ENCODE data around the gene TEAD4.

TEAD4 gene

DNA sequence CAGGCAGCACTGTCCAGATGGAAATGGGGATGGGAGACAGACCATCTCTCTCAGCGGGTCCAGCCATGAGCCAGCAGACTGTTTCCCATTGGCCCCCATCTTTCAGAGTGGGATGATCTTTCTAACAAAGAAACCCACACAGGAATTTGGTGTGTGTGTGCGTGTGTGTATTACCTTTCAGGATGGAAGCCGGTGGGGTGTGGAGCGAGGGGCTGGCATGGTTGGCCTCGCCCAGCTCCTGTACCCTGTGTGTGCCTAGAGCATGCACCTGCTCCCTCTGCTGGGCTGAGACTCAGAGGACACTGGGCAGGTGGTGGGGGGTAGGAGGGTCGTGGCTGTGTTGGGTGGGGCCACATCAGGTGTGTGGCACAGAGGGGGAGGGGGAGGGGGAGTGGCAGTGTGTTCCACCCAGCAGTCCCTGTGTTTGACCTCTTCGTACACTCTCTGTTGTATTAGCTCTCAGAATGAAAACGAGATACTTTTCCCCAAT lies 85.0 kb downstream of the TEAD4 start:
- no peaks in the 10 kb centered on the region for H3K4me1 ChIP-seq (ENCODE audit: insufficient read depth, low read length)
- H3K27me3 ChIP-seq (ENCODE audit: insufficient read depth, low read length, poor library complexity) = no peaks in the 10 kb centered on the region
- H3K9me3 ChIP-seq (ENCODE audit: insufficient read depth, low read length, severe bottlenecking) = no peaks in the 10 kb centered on the region
- H3K4me3 ChIP-seq (ENCODE audit: low read depth in 1 of 2, low read length in 2 of 2) = no peak overlapping the region
- no peak overlapping the region for H2AFZ ChIP-seq (ENCODE audit: low read depth, low read length)
- H3K79me2 ChIP-seq (ENCODE audit: insufficient read depth, low read length) = no peaks in the 10 kb centered on the region
- ATAC-seq (ENCODE audit: insufficient read depth, low read depth) (no peak), DNase-seq (no peak)
- TF ChIP-seq, protein P1, sequence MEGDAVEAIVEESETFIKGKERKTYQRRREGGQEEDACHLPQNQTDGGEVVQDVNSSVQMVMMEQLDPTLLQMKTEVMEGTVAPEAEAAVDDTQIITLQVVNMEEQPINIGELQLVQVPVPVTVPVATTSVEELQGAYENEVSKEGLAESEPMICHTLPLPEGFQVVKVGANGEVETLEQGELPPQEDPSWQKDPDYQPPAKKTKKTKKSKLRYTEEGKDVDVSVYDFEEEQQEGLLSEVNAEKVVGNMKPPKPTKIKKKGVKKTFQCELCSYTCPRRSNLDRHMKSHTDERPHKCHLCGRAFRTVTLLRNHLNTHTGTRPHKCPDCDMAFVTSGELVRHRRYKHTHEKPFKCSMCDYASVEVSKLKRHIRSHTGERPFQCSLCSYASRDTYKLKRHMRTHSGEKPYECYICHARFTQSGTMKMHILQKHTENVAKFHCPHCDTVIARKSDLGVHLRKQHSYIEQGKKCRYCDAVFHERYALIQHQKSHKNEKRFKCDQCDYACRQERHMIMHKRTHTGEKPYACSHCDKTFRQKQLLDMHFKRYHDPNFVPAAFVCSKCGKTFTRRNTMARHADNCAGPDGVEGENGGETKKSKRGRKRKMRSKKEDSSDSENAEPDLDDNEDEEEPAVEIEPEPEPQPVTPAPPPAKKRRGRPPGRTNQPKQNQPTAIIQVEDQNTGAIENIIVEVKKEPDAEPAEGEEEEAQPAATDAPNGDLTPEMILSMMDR (IDR thresholded peaks at IDR 0.05; ENCODE audit: borderline replicate concordance, extremely low read depth, low read length, poor library complexity, severe bottlenecking) = no peak
- no peak for TF ChIP-seq EZH2 (IDR thresholded peaks at IDR 0.05; ENCODE audit: borderline replicate concordance, low read depth, low read length, severe bottlenecking)
- H3K9ac ChIP-seq (ENCODE audit: low read depth, low read length) = no peak overlapping the region
- H3K36me3 ChIP-seq (ENCODE audit: insufficient read depth, low read length) = no peaks in the 10 kb centered on the region
- H3K27ac ChIP-seq (ENCODE audit: low read length) = no peak overlapping the region
- peaks cover 10% of the 10 kb centered on the region; the same call in 1 of the 2 replicates for H4K20me1 ChIP-seq (ENCODE audit: insufficient read depth, low read length)
- H3K4me2 ChIP-seq (ENCODE audit: insufficient read depth, low read length) = no peak overlapping the region

DNA sequence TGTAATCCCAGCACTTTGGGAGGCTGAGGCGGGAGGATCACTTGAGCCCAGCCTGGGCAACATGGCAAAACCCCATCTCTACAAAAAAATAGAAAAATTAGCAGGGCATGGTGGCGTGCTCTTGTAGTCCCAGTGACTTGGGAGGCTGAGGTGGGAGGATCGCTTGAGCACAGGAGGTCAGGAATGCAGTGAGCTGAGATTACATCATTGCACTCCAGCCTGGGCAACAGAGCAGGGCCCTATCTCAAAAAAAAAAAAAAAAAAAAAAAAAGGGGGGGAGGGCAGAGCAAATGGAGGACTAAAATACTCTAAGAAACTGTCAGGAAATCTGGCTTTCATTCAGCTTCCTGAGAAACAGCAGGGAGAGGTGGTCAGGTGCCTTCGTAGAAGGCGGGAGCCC lies 86.3 kb downstream of the TEAD4 start:
- Histone ChIP-seq H3K9ac (ENCODE audit: low read depth, low read length) (no peak overlapping the region), H3K36me3 (ENCODE audit: insufficient read depth, low read length) (no peaks in the 10 kb centered on the region), H3K4me1 (ENCODE audit: insufficient read depth, low read length) (no peaks in the 10 kb centered on the region), H2AFZ (ENCODE audit: low read depth, low read length) (no peak overlapping the region), H3K27me3 (ENCODE audit: insufficient read depth, low read length, poor library complexity) (peaks cover 7% of the 10 kb centered on the region), H3K4me3 (ENCODE audit: low read depth in 1 of 2, low read length in 2 of 2) (no peak overlapping the region), H4K20me1 (ENCODE audit: insufficient read depth, low read length) (peaks cover 9% of the 10 kb centered on the region; the same call in 1 of the 2 replicates), H3K4me2 (ENCODE audit: insufficient read depth, low read length) (no peak overlapping the region), H3K79me2 (ENCODE audit: insufficient read depth, low read length) (no peaks in the 10 kb centered on the region), H3K9me3 (ENCODE audit: insufficient read depth, low read length, severe bottlenecking) (no peaks in the 10 kb centered on the region), H3K27ac (ENCODE audit: low read length) (no peak overlapping the region)
- DNase-seq = no peak
- TF ChIP-seq EZH2 (IDR thresholded peaks at IDR 0.05; ENCODE audit: borderline replicate concordance, low read depth, low read length, severe bottlenecking) = no peak
- TF ChIP-seq, protein P1 (IDR thresholded peaks at IDR 0.05; ENCODE audit: borderline replicate concordance, extremely low read depth, low read length, poor library complexity, severe bottlenecking) = no peak
- no peak for ATAC-seq (ENCODE audit: insufficient read depth, low read depth)

DNA sequence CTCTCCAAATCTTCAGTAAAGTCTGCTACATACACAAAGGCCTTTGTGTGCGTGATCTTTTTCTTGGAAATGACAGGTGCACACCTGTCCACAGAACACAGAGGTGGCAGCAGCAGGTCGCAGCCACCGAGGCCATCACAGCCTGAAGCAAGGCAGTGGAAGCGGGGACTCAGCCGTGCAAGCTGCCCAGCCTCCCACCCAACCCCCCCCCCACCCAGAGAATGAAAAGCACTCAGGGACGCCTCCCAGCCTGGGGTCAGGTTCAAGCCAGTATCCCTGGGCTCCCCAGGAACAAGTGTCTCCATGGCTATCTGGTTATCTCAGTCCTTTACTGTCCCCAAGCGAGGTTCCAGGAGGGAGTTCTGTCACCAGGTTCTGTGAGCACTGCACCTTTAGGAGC lies 86.8 kb downstream of the TEAD4 start:
- H4K20me1 ChIP-seq (ENCODE audit: insufficient read depth, low read length) = peaks cover 4% of the 10 kb centered on the region; the same call in 1 of the 2 replicates
- no peak overlapping the region for H3K4me3 ChIP-seq (ENCODE audit: low read depth in 1 of 2, low read length in 2 of 2)
- no peak overlapping the region for H3K9ac ChIP-seq (ENCODE audit: low read depth, low read length)
- no peak for DNase-seq
- H3K9me3 ChIP-seq (ENCODE audit: insufficient read depth, low read length, severe bottlenecking) = no peaks in the 10 kb centered on the region
- ATAC-seq (ENCODE audit: insufficient read depth, low read depth) = no peak
- TF ChIP-seq, protein P1 (IDR thresholded peaks at IDR 0.05; ENCODE audit: borderline replicate concordance, extremely low read depth, low read length, poor library complexity, severe bottlenecking) = no peak
- no peak for TF ChIP-seq EZH2 (IDR thresholded peaks at IDR 0.05; ENCODE audit: borderline replicate concordance, low read depth, low read length, severe bottlenecking)
- H3K4me2 ChIP-seq (ENCODE audit: insufficient read depth, low read length) = no peak overlapping the region
- no peak overlapping the region for H2AFZ ChIP-seq (ENCODE audit: low read depth, low read length)
- no peak overlapping the region for H3K27ac ChIP-seq (ENCODE audit: low read length)
- H3K4me1 ChIP-seq (ENCODE audit: insufficient read depth, low read length) = no peaks in the 10 kb centered on the region
- no peaks in the 10 kb centered on the region for H3K79me2 ChIP-seq (ENCODE audit: insufficient read depth, low read length)
- H3K36me3 ChIP-seq (ENCODE audit: insufficient read depth, low read length) = no peaks in the 10 kb centered on the region
- peaks cover 7% of the 10 kb centered on the region for H3K27me3 ChIP-seq (ENCODE audit: insufficient read depth, low read length, poor library complexity)
